Measurements from ENCODE around the gene HSPA9. TPM values are rescaled to one million over a fixed set of nuclear protein-coding genes. Genes with fewer than 3 reads are reported as not detected.

Gene HSPA9
- total RNA-seq, 1 experiment from 2014 or later = 414 TPM

GRCh38 chr5:138603249-138603920, 28.2 kb upstream of the HSPA9 start:
- ATAC-seq = no peak

DNA sequence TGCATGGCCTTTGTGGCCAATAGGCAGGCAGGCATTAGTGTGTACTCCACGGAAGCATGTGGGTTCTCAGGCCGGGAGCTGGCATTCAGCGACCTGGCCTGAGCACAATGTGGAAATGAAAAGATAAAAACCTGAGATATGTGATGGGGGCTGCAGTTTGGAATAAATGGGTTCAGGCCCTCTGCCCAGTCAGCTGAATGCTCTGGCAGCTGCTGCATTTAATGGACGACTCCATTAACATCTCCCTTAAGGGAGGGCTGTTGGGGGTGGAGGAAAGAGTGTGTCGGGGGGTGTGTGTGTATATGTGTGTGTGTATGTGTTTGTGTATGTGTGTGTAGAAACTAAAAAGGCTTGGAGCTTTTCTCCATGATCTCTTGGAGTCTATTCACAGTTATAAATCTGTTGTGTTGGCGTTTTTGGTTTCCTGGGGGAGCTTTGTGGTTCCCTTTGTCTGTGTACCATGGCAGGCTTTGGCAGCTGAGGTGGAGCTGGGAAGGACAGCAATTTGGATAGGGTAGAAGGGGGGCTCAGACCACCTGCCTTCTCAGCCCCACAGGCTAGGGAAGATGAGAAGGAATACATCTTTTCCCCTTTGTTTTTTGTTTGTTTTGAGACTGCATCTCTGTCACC, 27.3 kb upstream of the HSPA9 start:
- DNase-seq (ENCODE audit: low spot score) = no peak
- no peak overlapping the region for H3K4me3 Mint-ChIP-seq
- POLR2A ChIA-PET = no interaction called here
- H3K36me3 Mint-ChIP-seq = no peaks in the 10 kb centered on the region
- TF ChIP-seq ATF1 (CRISPR knock-in tag; IDR thresholded peaks at IDR 0.05) = no peak
- no peak for TF ChIP-seq ZNF416 (CRISPR knock-in tag; IDR thresholded peaks at IDR 0.05)
- TF ChIP-seq CDX4 (CRISPR knock-in tag; IDR thresholded peaks at IDR 0.05; ENCODE audit: borderline replicate concordance) = no peak
- TF ChIP-seq SOX15 (CRISPR knock-in tag; IDR thresholded peaks at IDR 0.05) = no peak
- TF ChIP-seq, protein P1, sequence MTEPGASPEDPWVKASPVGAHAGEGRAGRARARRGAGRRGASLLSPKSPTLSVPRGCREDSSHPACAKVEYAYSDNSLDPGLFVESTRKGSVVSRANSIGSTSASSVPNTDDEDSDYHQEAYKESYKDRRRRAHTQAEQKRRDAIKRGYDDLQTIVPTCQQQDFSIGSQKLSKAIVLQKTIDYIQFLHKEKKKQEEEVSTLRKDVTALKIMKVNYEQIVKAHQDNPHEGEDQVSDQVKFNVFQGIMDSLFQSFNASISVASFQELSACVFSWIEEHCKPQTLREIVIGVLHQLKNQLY (CRISPR knock-in tag; IDR thresholded peaks at IDR 0.05) = no peak
- no peak for TF ChIP-seq GABPB1 (CRISPR knock-in tag; IDR thresholded peaks at IDR 0.05)
- TF ChIP-seq, protein P2, sequence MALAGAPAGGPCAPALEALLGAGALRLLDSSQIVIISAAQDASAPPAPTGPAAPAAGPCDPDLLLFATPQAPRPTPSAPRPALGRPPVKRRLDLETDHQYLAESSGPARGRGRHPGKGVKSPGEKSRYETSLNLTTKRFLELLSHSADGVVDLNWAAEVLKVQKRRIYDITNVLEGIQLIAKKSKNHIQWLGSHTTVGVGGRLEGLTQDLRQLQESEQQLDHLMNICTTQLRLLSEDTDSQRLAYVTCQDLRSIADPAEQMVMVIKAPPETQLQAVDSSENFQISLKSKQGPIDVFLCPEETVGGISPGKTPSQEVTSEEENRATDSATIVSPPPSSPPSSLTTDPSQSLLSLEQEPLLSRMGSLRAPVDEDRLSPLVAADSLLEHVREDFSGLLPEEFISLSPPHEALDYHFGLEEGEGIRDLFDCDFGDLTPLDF (CRISPR knock-in tag; IDR thresholded peaks at IDR 0.05) = no peak
- TF ChIP-seq TCF7 (CRISPR knock-in tag; IDR thresholded peaks at IDR 0.05; ENCODE audit: low read depth) = no peak
- TF ChIP-seq FOXK1 (CRISPR knock-in tag; IDR thresholded peaks at IDR 0.05) = no peak
- H3K27ac Mint-ChIP-seq = no peak overlapping the region
- H3K4me1 Mint-ChIP-seq = peaks cover 11% of the 10 kb centered on the region
- H3K9me3 Mint-ChIP-seq = peaks cover 3% of the 10 kb centered on the region; the same call in 1 of the 2 replicates
- no peaks in the 10 kb centered on the region for H3K27me3 Mint-ChIP-seq (ENCODE audit: low read depth)
- no peak for ATAC-seq
- CTCF ChIA-PET = interaction anchor here (0.7 to 1.9 kb wide), 3 partner anchors 9 to 47 kb away, joined by 4 to 6 read pairs (median 5); no protein-coding TSS in a partner anchor

More at GRCh38 chr5:138603249-138603920, 28.2 kb upstream of the HSPA9 start:
- H3K27me3 Mint-ChIP-seq (ENCODE audit: low read depth) = no peaks in the 10 kb centered on the region
- no peaks in the 10 kb centered on the region for H3K36me3 Mint-ChIP-seq
- H3K4me1 Mint-ChIP-seq = peaks cover 11% of the 10 kb centered on the region
- no peak for TF ChIP-seq JAZF1 (CRISPR knock-in tag; IDR thresholded peaks at IDR 0.05)
- TF ChIP-seq, protein P2 (CRISPR knock-in tag; IDR thresholded peaks at IDR 0.05) = no peak
- no peak for TF ChIP-seq RORB (CRISPR knock-in tag; IDR thresholded peaks at IDR 0.05)
- TF ChIP-seq, protein P3, sequence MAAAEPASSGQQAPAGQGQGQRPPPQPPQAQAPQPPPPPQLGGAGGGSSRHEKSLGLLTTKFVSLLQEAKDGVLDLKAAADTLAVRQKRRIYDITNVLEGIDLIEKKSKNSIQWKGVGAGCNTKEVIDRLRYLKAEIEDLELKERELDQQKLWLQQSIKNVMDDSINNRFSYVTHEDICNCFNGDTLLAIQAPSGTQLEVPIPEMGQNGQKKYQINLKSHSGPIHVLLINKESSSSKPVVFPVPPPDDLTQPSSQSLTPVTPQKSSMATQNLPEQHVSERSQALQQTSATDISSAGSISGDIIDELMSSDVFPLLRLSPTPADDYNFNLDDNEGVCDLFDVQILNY (CRISPR knock-in tag; IDR thresholded peaks at IDR 0.05) = no peak
- TF ChIP-seq, protein P4, sequence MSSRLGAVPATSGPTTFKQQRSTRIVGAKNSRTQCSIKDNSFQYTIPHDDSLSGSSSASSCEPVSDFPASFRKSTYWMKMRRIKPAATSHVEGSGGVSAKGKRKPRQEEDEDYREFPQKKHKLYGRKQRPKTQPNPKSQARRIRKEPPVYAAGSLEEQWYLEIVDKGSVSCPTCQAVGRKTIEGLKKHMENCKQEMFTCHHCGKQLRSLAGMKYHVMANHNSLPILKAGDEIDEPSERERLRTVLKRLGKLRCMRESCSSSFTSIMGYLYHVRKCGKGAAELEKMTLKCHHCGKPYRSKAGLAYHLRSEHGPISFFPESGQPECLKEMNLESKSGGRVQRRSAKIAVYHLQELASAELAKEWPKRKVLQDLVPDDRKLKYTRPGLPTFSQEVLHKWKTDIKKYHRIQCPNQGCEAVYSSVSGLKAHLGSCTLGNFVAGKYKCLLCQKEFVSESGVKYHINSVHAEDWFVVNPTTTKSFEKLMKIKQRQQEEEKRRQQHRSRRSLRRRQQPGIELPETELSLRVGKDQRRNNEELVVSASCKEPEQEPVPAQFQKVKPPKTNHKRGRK (CRISPR knock-in tag; IDR thresholded peaks at IDR 0.05; ENCODE audit: borderline replicate concordance) = no peak
- TF ChIP-seq ATF1 (CRISPR knock-in tag; IDR thresholded peaks at IDR 0.05) = no peak
- TF ChIP-seq TEAD1 (CRISPR knock-in tag; IDR thresholded peaks at IDR 0.05) = no peak
- peaks cover 3% of the 10 kb centered on the region; the same call in 1 of the 2 replicates for H3K9me3 Mint-ChIP-seq
- CTCF ChIA-PET = interaction anchor here (0.7 to 2.0 kb wide), 3 partner anchors 24 to 122 kb away, joined by 3 to 9 read pairs (median 4); no protein-coding TSS in a partner anchor
- no peak for DNase-seq (ENCODE audit: low spot score)
- H3K27ac Mint-ChIP-seq = no peak overlapping the region
- H3K4me3 Mint-ChIP-seq = no peak overlapping the region
- POLR2A ChIA-PET = no interaction called here

Measured in WTC11 (cell line).